NCI-H446 (cell line): ENCODE measurements around the gene AGFG1.

Experiments used
- DNase-seq, 2 experiments: peaks; one replicate each; lab custom pipeline; 2025; lab: John Stamatoyannopoulos, UW

Gene AGFG1

GRCh38 chr2:227462462-227462951 is 9.4 kb upstream of the AGFG1 start:
- DNase-seq, result no peak

- no peak for DNase-seq
These were observed 8.7 kb upstream of the AGFG1 start for GRCh38 chr2:227462972-227463931.

GRCh38 chr2:227464361-227464760 is 7.6 kb upstream of the AGFG1 start:
- DNase-seq, result no peak

- no peak for DNase-seq
These were observed 7.1 kb upstream of the AGFG1 start for GRCh38 chr2:227464851-227465250.

- DNase-seq, result no peak
These were observed 4.9 kb upstream of the AGFG1 start for GRCh38 chr2:227466887-227467600.

- no peak for DNase-seq
These were observed 544 bp upstream of the AGFG1 start for GRCh38 chr2:227471412-227471811.

- no peak for DNase-seq
These were observed 537 bp downstream of the AGFG1 start for GRCh38 chr2:227472265-227473121.

- DNase-seq, result no peak
These were observed 1.1 kb downstream of the AGFG1 start for GRCh38 chr2:227473122-227473461.

- DNase-seq, result no peak
These were observed 1.9 kb downstream of the AGFG1 start for GRCh38 chr2:227473806-227474205.

- no peak for DNase-seq
These were observed 2.5 kb downstream of the AGFG1 start for GRCh38 chr2:227474410-227474809.

GRCh38 chr2:227477291-227477690 is 5.3 kb downstream of the AGFG1 start:
- no peak for DNase-seq

GRCh38 chr2:227479865-227480475 is 8.0 kb downstream of the AGFG1 start:
- no peak for DNase-seq

- no peak for DNase-seq
These were observed 8.6 kb downstream of the AGFG1 start for GRCh38 chr2:227480528-227480927.

- DNase-seq, result no peak
These were observed 10.8 kb downstream of the AGFG1 start for GRCh38 chr2:227482638-227483340.

- no peak for DNase-seq
These were observed 13.5 kb downstream of the AGFG1 start for GRCh38 chr2:227485429-227485828.

GRCh38 chr2:227486688-227487087 is 14.7 kb downstream of the AGFG1 start:
- DNase-seq, result no peak

GRCh38 chr2:227488045-227488444 is 16.1 kb downstream of the AGFG1 start:
- DNase-seq, result no peak

GRCh38 chr2:227491386-227491785 is 19.4 kb downstream of the AGFG1 start:
- no peak for DNase-seq

GRCh38 chr2:227493524-227493923 is 21.6 kb downstream of the AGFG1 start:
- no peak for DNase-seq

- DNase-seq, result no peak
These were observed 25.2 kb downstream of the AGFG1 start for GRCh38 chr2:227497158-227497557.
